ENCODE results near the gene ZNF385C.
"Not testable (repeated sequence)": the region's sequence is repeated elsewhere in the genome, so short reads cannot be mapped to it uniquely, and the experiment has no call there.

DNA sequence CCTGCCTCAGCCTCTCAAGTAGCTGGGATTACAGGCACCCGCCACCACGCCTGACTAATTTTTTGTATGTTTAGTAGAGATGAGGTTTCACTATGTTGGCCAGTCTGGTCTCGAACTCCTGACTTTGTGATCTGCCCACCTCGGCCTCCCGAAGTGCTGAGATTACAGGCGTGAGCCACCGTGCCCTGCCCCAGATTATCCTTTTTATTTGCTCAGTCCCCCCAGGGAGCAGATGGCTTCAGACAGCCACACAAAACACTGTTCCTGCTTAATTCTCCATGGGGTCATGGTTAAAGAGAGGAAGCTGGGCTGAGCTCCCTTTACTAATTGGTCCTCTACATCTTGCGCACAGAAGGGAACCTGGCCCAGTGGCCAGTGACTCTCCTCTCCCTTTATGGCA is 77.4 kb downstream of the ZNF385C start:
- TF ChIP-seq, protein P1, sequence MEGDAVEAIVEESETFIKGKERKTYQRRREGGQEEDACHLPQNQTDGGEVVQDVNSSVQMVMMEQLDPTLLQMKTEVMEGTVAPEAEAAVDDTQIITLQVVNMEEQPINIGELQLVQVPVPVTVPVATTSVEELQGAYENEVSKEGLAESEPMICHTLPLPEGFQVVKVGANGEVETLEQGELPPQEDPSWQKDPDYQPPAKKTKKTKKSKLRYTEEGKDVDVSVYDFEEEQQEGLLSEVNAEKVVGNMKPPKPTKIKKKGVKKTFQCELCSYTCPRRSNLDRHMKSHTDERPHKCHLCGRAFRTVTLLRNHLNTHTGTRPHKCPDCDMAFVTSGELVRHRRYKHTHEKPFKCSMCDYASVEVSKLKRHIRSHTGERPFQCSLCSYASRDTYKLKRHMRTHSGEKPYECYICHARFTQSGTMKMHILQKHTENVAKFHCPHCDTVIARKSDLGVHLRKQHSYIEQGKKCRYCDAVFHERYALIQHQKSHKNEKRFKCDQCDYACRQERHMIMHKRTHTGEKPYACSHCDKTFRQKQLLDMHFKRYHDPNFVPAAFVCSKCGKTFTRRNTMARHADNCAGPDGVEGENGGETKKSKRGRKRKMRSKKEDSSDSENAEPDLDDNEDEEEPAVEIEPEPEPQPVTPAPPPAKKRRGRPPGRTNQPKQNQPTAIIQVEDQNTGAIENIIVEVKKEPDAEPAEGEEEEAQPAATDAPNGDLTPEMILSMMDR (IDR thresholded peaks at IDR 0.05): not testable (repeated sequence)
- TF ChIP-seq POLR2A (IDR thresholded peaks at IDR 0.05): not testable (repeated sequence)
